Vagina (tissue), 2 donors: ENCODE measurements around the gene FXN.

Source experiments
- POLR2A ChIP-seq, 2 donors: fragments of 450-650 bp; IDR thresholded peaks; one replicate each; pipeline ENCODE4 v1.6.1; 2017; ENCODE audit warnings: antibody characterized with exemption in 2 of 2, mild to moderate bottlenecking in 2 of 2, moderate library complexity in 2 of 2
- TF ChIP-seq, protein P1 (sequence below), 3 experiments: fragments of 450-650 bp in 2 of 3; fragments of 200-600 bp in 1 of 3; sonication (generic) in 1 of 3; IDR thresholded peaks; one replicate each; pipeline ENCODE4 v1.5.1; 2017 to 2019; ENCODE audit warnings: antibody characterized with exemption in 3 of 3, mild to moderate bottlenecking in 2 of 3, moderate library complexity in 2 of 3

DNA sequence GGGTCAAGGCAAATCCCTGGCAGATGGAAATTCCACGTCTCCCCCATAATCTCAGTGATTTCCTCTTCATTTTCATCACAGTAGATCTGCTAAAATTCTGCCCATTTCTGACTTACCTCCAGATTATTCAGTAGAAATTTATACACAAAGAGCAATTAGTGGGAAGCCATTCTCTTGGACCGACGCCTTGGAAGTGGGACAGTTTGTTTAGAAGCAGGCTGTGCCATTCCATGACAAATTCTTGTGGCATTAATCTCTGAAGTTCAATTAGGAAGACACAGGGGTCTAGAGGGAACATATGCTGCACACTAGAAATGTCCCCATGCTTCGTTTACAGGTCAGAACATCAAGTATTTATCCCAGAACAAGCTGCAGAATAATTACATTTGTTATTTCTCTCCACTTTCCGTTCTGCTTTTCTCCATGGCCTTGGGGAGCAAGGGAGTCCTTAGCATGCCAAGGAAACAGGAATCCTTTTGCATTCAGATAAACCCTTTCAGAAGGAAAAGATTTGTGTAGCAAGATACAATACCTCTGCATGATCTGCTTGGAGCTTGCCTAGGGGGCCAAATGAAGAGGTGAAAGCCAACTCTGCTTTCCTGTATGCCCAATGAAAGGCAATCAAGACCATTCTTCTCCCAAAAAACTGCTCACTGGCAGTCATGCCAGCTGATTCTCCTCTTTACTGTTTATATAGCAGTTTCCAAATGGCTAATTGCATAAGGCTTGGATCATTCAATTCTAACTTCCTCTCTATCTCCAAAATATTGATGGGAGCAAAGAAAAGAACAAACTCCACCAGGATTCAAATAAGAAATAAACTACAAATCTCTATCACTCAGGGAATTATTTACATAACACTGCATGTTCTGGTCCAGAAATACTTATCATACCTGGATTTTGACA is 19.1 kb upstream of the FXN start:
- TF ChIP-seq POLR2A (IDR thresholded peaks at IDR 0.05) = no peak
- TF ChIP-seq, protein P1, sequence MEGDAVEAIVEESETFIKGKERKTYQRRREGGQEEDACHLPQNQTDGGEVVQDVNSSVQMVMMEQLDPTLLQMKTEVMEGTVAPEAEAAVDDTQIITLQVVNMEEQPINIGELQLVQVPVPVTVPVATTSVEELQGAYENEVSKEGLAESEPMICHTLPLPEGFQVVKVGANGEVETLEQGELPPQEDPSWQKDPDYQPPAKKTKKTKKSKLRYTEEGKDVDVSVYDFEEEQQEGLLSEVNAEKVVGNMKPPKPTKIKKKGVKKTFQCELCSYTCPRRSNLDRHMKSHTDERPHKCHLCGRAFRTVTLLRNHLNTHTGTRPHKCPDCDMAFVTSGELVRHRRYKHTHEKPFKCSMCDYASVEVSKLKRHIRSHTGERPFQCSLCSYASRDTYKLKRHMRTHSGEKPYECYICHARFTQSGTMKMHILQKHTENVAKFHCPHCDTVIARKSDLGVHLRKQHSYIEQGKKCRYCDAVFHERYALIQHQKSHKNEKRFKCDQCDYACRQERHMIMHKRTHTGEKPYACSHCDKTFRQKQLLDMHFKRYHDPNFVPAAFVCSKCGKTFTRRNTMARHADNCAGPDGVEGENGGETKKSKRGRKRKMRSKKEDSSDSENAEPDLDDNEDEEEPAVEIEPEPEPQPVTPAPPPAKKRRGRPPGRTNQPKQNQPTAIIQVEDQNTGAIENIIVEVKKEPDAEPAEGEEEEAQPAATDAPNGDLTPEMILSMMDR (IDR thresholded peaks at IDR 0.05) = no peak
